CD1c-positive myeloid dendritic cell (primary cell): ENCODE measurements around the gene RALGAPB.
"Not testable (repeated sequence)": the region's sequence is repeated elsewhere in the genome, so short reads cannot be mapped to it uniquely, and the experiment has no call there.

Experiments used
- DNase-seq: peaks from one replicate; pipeline ENCODE4 v3.0.0-alpha.2; 2016; ENCODE audit errors: extremely low spot score

The RALGAPB gene

DNA sequence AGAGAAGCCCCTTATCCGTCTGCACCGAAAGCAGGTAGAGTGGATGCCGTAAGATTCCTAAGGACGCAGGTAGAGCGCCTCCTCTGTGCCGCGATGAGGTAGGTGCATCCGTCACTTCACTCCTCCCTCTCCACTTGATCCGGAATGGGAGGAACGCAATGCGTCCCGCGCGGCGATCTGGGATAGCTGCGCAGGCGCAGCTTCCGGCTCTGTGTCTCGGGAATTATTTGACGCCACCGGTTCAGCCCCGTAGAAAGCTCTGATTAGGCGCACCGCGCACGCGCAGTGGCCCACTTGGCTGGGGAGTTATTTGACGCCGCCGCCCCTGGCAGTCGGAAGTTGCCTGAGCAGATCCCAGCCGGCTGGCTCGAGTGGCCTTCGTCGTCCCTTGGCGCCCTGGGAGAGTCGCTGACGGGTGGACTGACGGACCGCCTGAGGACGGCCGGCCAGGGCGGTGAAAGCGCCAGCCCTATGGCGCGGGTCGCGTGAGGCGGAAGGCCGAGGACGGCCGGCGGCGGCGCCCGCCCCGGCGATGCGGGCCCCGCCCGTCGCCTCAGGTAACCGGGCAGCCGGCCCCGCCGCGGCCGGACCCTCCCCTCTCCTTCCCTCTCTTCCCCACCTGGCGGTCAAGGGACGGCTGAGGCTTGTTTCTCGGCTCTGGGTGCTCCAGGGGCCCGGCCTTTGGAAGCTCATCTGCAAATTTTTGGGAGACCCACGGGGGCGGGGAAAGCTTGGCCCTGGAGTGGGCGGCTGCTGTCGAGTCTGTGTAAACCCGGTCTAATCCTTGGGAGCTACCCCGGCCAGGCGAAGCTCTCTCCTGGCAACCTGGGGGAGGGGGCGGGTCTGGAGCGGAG, at the start of gene RALGAPB:
RALGAPB (plus strand) TSS at position 331 of the 854 bp plus-strand sequence. CDS start 15,590 bp downstream, outside the sequence.
- DNase-seq, result peak; percentile 100

DNA sequence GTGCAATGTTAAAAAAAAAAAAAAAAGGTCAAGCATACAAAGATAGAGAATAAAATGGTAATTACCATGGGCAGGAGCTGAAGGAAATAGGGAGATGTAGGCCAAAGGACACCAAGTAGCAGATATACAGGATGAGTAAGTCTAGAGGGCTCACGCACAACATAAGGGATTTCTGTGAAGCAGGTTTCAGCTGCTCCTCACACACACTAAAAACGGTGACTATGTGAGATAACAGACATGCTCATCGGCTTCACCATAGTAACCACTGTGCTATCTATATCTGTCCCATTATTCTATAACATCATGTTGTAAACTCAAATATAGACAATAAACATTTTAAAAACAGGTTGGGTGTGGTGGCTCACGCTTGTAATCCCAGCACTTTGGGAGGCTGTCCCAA, 49.1 kb upstream of the RALGAPB start:
- DNase-seq, result no peak

DNA sequence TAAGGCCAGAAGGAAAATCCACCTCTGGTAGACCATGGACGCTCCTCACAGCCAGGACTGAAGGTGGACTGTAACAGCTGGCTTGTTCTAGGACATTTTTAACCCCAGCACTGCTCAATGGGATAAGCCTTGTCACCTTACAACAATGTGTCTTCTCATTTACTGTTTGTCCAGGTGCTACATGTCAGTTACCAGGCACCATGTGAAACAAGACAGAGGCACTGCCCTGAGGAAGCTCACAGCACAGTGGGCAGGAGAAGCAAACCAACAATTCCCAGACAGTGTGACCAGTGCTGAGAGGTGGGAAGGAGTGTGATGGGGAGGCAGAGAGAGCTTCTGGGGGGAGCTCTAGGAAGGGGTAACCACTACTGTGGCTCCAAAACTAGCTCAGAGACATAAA, 48.2 kb upstream of the RALGAPB start:
- DNase-seq, result no peak

DNA sequence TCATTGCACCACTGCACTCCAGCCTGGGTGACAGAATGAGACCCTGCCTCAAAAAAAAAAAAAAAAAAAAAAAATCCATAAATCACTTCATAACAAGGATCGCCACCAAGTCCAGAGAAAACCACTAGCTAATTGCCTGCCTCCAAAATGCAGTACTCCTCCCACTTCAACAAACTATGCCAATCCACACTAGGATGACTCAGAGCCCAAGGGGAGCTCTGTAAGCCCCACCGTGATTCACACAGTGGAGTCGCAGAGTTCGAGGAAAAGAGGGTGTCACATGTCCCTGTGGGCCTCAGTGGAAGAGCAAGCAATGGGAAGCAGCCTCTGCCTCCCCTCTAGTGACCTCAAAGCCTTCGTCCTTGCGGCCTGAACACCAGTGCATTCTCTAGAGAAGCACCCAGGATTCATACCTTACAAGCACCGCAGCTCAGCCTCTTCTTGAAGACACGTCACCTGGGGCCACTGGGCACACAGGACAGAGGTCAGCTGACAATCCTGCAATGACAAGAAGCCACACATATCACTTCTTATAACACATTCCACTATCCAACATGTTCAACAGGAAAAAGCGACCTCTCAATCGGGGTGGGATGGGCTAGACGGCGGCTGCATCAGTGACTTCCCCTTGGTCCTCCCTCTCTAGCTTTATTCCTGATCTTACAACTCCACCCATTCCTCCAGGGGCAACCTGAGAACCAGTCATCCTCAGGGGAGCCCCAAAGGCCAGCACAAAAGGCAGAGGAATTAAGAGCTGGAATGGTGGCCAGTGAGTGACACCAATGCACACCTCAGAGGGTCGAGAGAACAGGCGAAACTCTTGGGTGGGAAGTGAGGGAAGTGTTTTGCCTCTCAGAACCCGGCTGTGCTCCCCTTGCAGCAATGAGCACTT, 46.4 kb upstream of the RALGAPB start:
- DNase-seq, result peak; percentile 56

DNA sequence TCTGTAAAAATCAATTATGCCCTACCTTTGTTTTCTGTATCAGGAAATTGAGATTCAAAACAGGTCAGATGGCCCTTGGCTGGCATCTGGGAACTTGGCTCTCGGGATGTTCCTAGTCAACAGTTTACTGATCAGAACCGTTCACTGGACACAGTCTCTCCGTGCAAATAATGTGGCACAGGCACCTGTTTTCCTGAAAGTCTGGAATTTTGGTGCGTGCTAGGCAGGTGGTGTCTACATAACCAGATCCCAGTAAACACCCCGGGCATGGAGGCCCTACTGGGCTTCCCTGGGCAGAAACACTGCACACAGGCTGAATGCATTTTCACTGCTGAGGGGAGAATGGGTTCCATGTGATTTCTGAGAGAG, 45.0 kb upstream of the RALGAPB start:
- no peak for DNase-seq

DNA sequence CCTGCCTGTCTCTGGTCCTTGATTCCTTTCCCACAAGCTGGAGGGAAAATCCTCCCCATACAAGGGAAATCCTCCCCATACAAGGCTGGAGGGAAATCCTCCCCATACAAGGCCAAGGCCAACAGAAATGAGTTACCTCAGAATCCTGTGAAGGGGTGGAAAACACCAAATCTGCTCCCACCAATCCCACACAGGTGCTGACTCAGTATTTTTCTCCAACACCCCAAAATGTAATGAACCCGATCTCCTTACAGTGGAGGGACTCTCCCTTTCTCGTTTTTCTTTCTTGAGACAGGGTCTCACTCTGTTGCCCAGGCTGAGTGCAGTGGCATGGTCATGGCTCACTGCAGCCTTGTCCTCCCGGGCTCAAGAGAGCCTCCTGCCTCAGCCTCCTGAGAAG, 43.8 kb upstream of the RALGAPB start:
- no peak for DNase-seq

DNA sequence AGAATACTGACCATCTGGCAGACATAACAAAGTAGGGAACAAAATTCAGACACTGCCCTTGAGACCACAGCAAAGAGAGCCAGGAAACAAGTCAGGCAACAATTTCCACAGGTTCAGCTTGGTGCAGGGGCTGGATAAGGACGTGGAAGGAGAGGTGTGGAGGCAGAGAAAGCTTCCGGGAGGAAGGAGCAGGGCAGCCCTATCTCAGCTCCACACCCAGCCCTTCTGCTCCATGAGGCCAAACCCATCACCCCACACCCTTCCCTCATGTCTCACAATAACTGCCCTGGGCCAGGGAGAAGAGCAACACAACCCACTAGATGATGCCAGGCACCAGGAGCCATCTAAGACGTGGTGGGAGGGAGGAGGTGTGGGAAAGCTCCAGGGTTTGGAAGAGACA, 43.3 kb upstream of the RALGAPB start:
- DNase-seq, result no peak

DNA sequence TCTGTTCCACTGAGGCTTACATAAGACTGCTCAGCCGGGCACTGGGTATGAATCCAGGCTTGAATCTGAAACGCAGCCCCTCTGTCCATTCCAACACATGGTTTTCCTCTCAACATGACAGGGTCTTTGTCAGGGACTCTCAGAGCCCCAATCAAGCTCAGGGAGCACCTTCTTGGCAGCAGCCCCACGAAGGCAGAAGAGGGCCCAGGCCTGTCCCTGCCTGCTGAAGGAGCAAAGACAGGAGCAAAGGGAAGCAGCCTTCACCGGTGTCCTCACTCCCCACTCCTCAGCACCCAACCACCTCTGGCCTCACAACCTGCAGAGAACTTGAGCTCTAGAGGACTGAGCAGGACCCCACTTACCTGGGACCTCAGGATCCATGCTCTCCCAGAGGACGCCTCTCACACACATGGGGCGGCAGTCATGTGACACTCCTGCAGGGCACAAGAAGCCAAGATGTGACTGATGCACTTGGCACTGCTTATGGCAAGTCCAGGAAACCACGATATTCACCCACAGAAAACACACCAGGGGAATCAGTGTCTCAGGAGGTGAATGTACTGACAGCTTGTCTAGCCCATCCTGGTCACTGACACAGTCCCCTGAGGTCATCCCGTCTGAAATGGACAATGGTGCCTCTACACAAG, 41.8 kb upstream of the RALGAPB start:
- no peak for DNase-seq

DNA sequence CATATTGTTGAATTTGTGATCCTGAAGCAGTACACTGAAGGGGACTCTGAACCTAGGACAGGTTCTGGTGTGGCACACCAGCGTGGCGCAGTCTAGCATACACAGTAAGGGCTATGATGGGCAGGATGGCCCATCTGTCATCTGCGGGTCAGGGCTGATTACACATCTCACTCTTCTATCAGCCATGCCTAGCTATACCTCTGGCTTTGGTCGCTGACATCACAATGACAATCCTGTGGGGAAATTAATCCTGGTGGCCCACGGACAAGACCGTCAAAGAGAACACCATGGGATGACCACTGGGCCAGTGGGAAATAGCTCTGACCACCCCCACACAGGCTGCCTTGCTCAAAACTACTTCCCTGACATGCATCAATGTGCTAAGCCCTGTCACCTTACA, 40.4 kb upstream of the RALGAPB start:
- DNase-seq, result no peak

DNA sequence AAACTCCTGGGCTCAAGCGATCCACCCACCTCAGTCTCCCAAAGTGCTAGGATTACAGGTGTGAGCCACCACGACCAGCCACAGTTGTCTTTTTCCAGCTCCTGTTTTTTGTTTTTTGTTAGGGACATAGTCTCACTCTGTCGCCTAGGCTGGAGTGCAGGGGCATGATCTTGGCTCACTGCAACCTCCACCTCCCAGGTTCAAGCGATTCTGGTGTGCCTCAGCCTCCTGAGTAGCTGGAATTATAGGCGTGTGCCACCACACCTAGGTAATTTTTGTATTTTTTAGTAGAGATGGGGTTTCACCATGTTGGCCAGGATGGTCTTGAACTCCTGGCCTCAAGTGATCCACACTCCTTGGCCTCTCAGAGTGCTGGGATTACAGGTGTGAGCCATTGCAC, 39.8 kb upstream of the RALGAPB start:
- not testable (repeated sequence) for DNase-seq

DNA sequence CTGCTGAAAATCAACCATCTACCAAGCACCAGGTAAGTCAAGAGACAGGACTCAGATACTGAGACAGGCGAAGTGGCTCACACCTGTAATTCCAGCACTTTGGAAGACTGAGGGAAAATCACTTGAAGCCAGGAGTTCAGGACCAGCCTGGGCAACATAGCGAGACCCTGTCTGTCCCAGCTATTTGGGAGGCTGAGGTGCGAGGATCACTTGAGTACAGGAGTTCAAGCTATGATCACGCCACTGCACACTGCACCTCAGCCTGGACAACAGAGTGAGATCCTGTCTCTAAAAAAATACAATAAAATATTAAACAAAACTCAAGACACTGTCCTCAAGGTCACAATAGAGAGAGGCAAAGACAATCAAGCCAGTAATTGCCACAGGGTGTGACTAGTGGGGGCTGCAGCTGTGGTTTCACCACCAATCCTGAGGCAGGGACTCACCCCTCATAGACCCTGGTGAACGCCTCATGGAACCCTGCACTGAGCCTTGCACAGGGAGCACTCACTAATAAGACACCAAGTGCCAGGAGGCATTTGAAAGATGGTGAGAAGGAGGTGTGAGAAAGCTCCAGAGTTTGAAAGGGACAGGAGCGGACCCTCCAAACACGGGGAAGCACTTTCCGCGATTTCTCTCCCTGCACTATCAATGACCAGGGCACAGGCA, 39.2 kb upstream of the RALGAPB start:
- no peak for DNase-seq

DNA sequence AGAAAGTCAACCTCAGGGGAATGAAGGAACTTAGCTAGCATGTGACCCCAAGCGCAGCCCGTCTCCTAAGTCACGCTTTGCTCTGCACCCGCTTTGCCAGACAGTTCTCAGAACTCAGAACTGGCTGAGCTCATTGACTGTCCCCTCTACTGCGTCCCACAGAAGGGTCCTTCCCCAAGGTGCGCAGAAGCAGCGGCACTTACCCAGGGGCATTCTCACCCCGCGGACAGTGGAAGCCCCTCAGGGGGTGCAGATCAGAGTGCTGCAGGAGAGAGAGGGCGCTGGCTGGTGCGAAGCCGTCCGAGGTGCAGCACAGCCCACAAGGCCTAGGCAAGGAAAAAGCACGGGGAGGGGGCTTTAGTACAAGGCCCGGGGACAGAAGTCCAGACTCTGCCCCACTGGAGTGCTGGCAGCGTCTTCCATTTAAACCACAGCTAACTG, 38.3 kb upstream of the RALGAPB start:
- DNase-seq, result peak; percentile 74

DNA sequence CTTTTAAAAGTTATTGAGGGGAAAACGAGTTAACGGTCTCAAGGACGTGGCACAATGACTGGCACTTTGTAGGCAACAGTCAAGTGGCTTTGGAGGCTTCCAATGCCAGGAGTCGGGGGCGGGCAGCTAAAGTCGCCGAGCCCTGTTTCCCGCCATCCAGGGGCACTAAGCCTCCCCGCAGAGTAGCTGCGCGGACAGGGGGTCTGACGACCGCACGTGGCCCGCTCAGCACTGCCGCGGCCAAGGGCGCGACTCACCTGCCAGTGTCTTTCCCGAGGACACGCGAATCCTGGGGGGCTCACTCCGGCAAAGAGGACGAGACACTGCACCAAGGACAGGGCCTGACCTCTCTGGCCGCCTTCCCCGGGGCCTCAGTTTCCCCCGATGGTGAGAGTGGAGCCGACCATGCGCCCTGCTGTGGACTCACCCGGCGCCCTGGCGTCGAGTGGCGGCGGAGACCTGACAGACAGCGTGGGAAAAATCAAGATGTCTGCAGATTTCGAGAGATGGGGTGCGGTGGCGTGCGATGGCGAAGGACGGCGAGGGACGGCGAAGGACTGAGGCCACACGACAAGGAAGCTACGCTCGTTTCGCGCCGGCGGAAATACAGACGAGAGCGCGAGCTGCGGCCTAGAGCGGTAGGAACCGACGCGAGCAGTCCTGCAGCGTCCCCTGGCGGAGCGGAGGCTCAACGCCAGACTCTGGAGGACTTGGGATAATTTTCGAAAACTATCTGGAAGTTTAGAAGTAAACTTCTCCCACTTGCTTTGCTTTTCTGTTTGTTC, 37.7 kb upstream of the RALGAPB start, which contains the start of gene SNHG17:
SNHG17 (minus strand) TSS at position 559 of the 785 bp plus-strand sequence.
- peak; percentile 98 for DNase-seq

DNA sequence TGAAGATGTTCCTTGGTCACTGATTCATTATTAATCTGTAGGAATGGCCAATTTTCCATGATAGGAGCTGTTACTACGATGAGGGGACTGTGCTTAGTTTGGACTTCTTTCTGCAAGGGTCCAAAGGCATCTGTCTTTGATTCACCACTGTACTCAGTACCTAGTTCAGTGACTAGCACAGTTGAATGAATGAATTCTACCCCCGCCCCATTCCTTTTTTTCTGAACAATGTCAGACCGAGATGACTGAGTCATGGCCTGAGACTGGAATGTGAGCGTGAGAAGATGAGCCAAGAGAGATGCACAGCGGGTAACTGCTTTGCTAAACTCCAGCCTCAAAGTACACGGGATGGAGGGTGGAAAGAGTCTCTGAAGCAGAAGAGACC, 37.1 kb upstream of the RALGAPB start:
- no peak for DNase-seq

DNA sequence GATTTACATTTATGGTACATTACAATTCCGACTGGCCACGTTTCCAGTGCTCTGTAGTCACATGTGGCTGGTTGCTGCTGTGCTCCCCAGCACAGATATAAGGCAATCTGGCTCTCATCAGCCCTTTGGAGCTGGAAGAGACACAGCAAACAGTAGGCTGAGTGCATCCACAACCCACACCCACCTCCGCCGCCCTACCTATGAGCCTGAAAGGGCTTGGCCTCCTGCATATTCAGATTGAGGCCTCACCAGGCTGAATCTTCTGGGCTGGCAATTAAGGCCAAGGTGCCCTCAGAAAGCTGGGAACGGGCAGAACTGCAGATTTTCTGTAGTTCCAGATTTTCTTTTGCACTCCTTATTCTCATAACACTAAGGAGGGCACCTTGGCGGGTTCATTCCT, 34.8 kb upstream of the RALGAPB start:
- no peak for DNase-seq

DNA sequence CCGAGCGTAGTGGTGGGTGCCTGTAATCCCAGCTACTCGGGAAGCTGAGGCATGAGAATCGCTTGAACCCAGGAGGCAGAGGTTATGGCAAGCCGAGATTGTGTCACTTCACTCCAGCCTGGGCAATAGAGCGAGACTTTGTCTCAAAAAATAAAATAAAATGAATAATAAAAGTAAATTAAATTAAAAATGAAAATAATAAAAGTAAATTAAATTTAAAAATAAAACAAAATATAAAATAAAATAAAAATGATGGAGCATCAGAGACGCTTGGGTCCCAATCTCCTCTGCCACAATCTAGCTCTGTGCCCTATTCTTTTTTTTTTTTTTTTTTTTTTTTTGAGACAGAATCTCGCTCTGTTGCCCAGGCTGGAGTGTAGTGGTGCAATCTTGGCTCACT, 31.5 kb upstream of the RALGAPB start:
- not testable (repeated sequence) for DNase-seq

DNA sequence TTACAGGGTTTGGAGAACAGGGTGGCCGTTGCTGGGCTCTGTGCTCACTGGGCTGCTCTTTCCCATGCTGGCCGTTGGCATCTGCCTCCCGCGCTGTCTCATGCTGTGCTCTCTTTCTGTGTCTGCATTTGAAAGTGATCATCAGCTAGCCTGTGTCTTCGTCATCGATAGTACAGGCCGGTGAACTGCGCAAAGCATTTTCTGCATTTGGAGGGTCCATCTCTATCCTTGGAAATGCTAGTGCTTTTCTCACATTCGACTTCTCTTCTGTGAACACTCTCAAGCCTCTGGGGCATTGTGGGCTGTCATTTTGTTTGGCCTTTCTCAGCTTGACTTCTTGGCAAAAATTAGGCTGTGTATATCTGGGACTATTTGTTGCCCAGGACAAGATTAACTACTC, 30.7 kb upstream of the RALGAPB start:
- no peak for DNase-seq

DNA sequence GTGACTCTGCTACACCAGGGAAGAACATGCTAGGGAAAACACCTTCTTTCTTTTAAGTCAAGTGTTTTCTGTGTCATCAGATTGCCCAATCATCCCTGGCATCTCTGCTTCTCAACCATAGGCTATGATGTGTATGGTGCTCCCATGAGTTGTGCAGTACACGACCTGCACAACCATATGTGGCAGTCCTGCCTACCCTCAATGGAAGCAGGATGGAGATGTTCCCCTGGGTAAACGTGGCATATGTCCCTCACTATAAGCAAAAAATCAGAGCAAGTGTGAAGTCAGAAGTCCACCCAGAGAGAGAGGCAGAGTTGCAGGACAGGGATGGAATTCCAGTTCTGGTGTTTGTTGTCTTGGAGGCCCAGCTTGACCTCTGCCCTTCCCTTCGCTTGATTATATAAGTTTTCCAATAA, 27.3 kb upstream of the RALGAPB start:
- DNase-seq, result no peak

DNA sequence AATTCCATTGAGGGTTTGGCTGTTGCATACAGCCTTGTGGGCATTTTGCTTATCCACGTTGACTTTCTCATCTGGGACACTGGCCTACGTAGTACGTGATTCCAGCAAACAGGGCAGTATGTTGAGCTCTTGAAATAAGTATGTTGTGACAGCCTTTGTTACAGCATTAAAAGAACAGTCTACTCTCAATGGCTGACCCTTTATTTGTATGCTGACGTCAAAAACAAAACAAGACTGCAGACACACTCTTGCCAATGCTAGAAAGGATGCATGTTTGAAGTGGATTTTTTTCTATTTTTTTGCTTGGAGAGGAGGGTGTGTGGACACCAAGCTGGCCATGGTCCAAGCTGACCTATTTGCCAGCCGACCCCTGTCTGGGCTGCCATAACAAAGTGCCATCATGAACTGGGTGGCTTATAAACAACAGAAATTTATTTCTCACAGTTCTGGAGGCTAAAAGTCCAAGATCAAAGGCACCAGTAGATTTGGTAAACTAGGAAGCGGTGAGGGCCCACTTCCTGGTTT, 26.7 kb upstream of the RALGAPB start:
- no peak for DNase-seq

DNA sequence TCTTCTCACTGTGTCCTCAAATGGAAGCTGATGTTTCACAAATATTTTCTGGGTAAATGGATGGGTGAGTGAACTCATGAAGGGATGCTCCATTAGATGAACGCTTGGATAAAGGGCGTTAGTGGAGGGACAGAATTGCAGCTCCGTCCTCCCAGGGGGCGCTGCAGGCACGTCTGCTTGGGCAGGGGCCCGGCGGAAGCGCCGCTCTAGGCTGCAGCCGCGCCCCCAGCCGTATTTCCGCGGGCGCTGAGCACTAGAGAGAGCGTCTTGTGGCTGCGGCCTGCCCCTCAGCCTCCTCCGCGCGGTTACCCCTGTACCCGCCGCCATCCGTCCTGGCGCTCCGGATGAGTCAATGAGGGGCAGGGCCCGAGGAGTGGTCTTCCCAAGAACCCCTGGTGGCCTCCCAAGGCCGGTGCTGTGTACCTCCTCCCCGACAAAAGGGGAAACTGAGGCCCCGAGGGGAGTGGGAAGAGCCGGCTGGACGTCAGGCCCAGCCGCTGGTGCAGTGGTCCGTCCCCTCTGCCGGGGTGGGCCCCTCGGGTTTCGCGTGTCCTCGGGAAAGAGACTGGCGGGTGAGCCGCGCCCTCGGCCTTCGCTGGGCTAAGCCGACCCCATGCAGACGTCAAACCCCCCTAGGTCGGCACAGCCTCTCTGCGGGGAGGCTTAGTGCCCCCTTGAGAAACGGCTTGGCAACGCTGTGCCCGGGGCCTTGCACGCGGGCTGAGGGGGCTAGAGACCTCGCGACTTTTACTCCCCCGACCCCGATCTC, 26.0 kb upstream of the RALGAPB start:
- DNase-seq, result peak; percentile 96
